ENCODE data around the gene GPC6.

GRCh38 chr13:93525087-93525486 lies 298.5 kb downstream of the GPC6 start:
- TF ChIP-seq, protein P1, sequence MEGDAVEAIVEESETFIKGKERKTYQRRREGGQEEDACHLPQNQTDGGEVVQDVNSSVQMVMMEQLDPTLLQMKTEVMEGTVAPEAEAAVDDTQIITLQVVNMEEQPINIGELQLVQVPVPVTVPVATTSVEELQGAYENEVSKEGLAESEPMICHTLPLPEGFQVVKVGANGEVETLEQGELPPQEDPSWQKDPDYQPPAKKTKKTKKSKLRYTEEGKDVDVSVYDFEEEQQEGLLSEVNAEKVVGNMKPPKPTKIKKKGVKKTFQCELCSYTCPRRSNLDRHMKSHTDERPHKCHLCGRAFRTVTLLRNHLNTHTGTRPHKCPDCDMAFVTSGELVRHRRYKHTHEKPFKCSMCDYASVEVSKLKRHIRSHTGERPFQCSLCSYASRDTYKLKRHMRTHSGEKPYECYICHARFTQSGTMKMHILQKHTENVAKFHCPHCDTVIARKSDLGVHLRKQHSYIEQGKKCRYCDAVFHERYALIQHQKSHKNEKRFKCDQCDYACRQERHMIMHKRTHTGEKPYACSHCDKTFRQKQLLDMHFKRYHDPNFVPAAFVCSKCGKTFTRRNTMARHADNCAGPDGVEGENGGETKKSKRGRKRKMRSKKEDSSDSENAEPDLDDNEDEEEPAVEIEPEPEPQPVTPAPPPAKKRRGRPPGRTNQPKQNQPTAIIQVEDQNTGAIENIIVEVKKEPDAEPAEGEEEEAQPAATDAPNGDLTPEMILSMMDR (optimal IDR thresholded peaks at IDR 0.05 in 1 of 3, IDR thresholded peaks at IDR 0.05 in 1 of 3, conservative IDR thresholded peaks at IDR 0.05 in 1 of 3; ENCODE audit: extremely low read depth in 1 of 3, insufficient read depth in 2 of 3, low read length in 3 of 3): no peak
- no peak for TF ChIP-seq EZH2 (IDR thresholded peaks at IDR 0.05; ENCODE audit: low read length)

Data from keratinocyte (primary cell).